Natural killer cell (primary cell): ENCODE measurements around the gene SLC25A18. TPM values are rescaled to one million over a fixed set of nuclear protein-coding genes. Genes with fewer than 3 reads are reported as not detected.

Experiments used
- ATAC-seq, 3 donors: fragments of 150-1000 bp in 2 of 3; fragments of 200-7000 bp in 1 of 3; cut with Tn5 transposase; 1 replicate in 1 of 3; 2 replicates in 2 of 3; pipeline ENCODE4 v1.10.0; 2021; ENCODE audit warnings: mild to moderate bottlenecking in 2 of 3, moderate library complexity in 2 of 3
- DNase-seq, 2 donors: peaks; one replicate each; pipeline versions ENCODE4 v3.0.0 to v3.0.0-alpha.2; 2013 to 2021; ENCODE audit warnings: mixed read lengths in 1 of 2
- H3K27ac ChIP-seq: one replicate; pipeline ENCODE4 v1.5.1; 2013; ENCODE audit warnings: mild to moderate bottlenecking, low read length
- H3K27me3 ChIP-seq: one replicate; pipeline ENCODE4 v1.6.1; 2013; ENCODE audit warnings: low read length; ENCODE audit not compliant: control insufficient read depth, insufficient read depth
- H3K36me3 ChIP-seq: one replicate; pipeline ENCODE4 v1.6.1; 2013; ENCODE audit warnings: low read length; ENCODE audit not compliant: control insufficient read depth, insufficient read depth
- H3K4me1 ChIP-seq: one replicate; pipeline ENCODE4 v1.6.1; 2013; ENCODE audit warnings: low read length; ENCODE audit not compliant: control insufficient read depth, insufficient read depth
- H3K4me3 ChIP-seq: one replicate; pipeline ENCODE4 v1.5.1; 2013; ENCODE audit warnings: low read length
- H3K9me3 ChIP-seq: one replicate; pipeline ENCODE4 v1.6.1; 2013; ENCODE audit warnings: low read length; ENCODE audit not compliant: control insufficient read depth, insufficient read depth
- H3K27ac Mint-ChIP-seq, 2 donors: one replicate each; pipeline ENCODE4 v1.8.0; 2022; ENCODE audit warnings: mild to moderate bottlenecking in 2 of 2, mixed read lengths in 2 of 2, moderate library complexity in 1 of 2
- H3K27me3 Mint-ChIP-seq, 2 donors: one replicate each; pipeline ENCODE4 v1.8.0; 2022; ENCODE audit warnings: low read depth in 2 of 2, mixed read lengths in 2 of 2
- H3K36me3 Mint-ChIP-seq: one replicate; pipeline ENCODE4 v1.8.0; 2022; ENCODE audit warnings: mixed read lengths
- H3K4me1 Mint-ChIP-seq, 2 donors: one replicate each; pipeline ENCODE4 v1.8.0; 2022; ENCODE audit warnings: mixed read lengths in 2 of 2
- H3K4me3 Mint-ChIP-seq: one replicate; pipeline ENCODE4 v1.8.0; 2022; ENCODE audit warnings: mild to moderate bottlenecking, moderate library complexity, mixed read lengths
- H3K9me3 Mint-ChIP-seq, 2 donors: one replicate each; pipeline ENCODE4 v1.8.0; 2022; ENCODE audit warnings: mixed read lengths in 2 of 2
- WGBS: methylation state at CpG from one replicate; pipeline ENCODE4 v1.1.7; 2013; ENCODE audit warnings: missing lambda C conversion rate; ENCODE audit not compliant: insufficient coverage; 5-methylcytosine and 5-hydroxymethylcytosine counted together
- intact Hi-C: fragments of 100-400 bp; cut with micrococcal nuclease; formaldehyde crosslinking; loops from one replicate; pipeline ENCODE4 v1.14.2; 2022
- total RNA-seq, 4 donors: library from RNA; stranded (reverse); fragments of 120-200 nt in 1 of 4; gene quantifications; one replicate each; pipeline versions ENCODE4 v1.2.3 to v1.2.4, GENCODE V29; 2013 to 2022
- TF ChIP-seq, protein P1 (sequence below): fragments of 200-600 bp; IDR thresholded peaks from one replicate; pipeline ENCODE4 v1.8.0; 2022; ENCODE audit warnings: antibody characterized with exemption

The SLC25A18 gene
- total RNA-seq, 3 donors from 2014 or later (not counting 1 experiment from before 2014, with no cell fraction given), result not detected

DNA sequence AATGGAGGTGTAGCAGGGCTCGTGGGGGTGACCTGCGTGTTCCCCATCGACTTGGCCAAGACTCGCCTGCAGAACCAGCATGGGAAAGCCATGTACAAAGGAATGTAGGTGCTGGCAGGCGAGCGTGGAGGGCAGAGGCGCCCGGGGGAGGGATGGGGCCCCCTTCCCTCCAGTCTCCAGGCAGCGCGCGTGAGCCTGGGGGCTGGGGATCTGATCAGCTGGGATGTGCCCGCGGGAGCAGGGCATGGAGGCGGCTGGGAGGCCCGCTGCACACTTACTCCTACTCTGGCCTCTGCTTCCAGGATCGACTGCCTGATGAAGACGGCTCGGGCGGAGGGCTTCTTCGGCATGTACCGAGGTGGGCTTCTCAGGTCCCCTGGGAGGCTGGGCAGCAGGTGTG lies 17.8 kb downstream of the SLC25A18 start:
- H3K4me3 Mint-ChIP-seq, result no peak overlapping the region
- H3K36me3 ChIP-seq, result no peaks in the 10 kb centered on the region
- H3K27me3 Mint-ChIP-seq, result peaks cover 0 to 3% of the 10 kb centered on the region in 2 donors
- intact Hi-C loops, result no loop called here
- 83% methylated on average over 21 of the region's 21 CpGs for WGBS
- TF ChIP-seq, protein P1, sequence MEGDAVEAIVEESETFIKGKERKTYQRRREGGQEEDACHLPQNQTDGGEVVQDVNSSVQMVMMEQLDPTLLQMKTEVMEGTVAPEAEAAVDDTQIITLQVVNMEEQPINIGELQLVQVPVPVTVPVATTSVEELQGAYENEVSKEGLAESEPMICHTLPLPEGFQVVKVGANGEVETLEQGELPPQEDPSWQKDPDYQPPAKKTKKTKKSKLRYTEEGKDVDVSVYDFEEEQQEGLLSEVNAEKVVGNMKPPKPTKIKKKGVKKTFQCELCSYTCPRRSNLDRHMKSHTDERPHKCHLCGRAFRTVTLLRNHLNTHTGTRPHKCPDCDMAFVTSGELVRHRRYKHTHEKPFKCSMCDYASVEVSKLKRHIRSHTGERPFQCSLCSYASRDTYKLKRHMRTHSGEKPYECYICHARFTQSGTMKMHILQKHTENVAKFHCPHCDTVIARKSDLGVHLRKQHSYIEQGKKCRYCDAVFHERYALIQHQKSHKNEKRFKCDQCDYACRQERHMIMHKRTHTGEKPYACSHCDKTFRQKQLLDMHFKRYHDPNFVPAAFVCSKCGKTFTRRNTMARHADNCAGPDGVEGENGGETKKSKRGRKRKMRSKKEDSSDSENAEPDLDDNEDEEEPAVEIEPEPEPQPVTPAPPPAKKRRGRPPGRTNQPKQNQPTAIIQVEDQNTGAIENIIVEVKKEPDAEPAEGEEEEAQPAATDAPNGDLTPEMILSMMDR, result no peak
- no peaks in the 10 kb centered on the region for H3K4me1 Mint-ChIP-seq
- H3K9me3 ChIP-seq, result no peaks in the 10 kb centered on the region
- no peak overlapping the region for H3K4me3 ChIP-seq
- H3K36me3 Mint-ChIP-seq, result no peaks in the 10 kb centered on the region
- no peaks in the 10 kb centered on the region for H3K9me3 Mint-ChIP-seq
- H3K27ac ChIP-seq, result no peak overlapping the region
- DNase-seq (no peak), ATAC-seq (no peak)
- no peaks in the 10 kb centered on the region for H3K27me3 ChIP-seq
- no peak overlapping the region for H3K27ac Mint-ChIP-seq
- H3K4me1 ChIP-seq, result no peaks in the 10 kb centered on the region

DNA sequence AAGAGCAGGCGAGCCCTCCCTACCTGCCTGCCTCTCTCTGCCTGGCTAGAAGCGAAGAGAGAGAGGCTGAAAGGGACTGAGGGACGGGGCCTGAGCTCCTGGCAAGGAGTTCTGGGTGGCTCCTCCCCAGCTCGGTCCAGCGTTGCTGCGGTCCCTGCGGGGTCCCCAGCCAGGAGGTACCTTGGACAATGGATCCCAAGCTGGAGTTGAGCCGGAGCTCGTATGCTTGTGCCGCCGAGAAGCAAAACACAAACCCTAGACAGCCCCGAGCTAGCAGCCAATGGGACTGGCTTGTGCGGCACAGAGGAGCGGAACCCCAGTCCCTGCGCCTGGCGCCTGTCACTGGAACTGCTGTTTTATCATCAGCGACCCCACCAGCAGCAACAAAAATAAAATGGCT lies 18.3 kb downstream of the SLC25A18 start:
- ATAC-seq, result no peak
- Mint-ChIP-seq H3K4me1 (no peaks in the 10 kb centered on the region), H3K4me3 (no peak overlapping the region), H3K36me3 (no peaks in the 10 kb centered on the region), H3K9me3 (no peaks in the 10 kb centered on the region), H3K27me3 (peaks cover 0 to 3% of the 10 kb centered on the region in 2 donors), H3K27ac (no peak overlapping the region)
- Histone ChIP-seq H3K36me3 (no peaks in the 10 kb centered on the region), H3K27me3 (no peaks in the 10 kb centered on the region), H3K4me3 (no peak overlapping the region), H3K9me3 (no peaks in the 10 kb centered on the region), H3K27ac (no peak overlapping the region), H3K4me1 (no peaks in the 10 kb centered on the region)
- intact Hi-C loops, result no loop called here
- TF ChIP-seq, protein P1, result no peak
- no peak for DNase-seq
- 82% methylated on average over 17 of the region's 17 CpGs for WGBS

DNA sequence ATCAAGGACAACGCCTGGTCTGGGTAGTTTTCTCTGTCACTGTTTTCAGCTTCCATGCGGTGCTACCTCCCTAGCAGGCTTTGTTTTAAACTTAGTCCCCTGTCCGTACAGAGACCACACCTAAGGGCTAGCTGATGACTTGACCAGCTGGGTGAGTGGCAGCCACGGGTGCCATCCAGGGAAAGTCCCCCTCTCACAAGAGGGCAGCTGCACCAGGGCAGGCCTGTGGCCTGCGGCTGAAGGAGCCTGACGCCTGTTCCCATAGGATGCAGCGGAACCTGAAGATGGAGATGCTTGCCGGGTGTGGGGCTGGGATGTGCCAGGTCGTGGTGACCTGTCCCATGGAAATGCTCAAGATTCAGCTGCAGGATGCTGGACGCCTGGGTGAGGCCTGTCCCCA lies 19.9 kb downstream of the SLC25A18 start:
- 89% methylated on average over 10 of the region's 10 CpGs for WGBS
- H3K27ac ChIP-seq, result no peak overlapping the region
- intact Hi-C loops, result no loop called here
- H3K4me1 ChIP-seq, result no peaks in the 10 kb centered on the region
- TF ChIP-seq, protein P1, result no peak
- no peaks in the 10 kb centered on the region for H3K36me3 Mint-ChIP-seq
- H3K9me3 Mint-ChIP-seq, result no peaks in the 10 kb centered on the region
- H3K9me3 ChIP-seq, result no peaks in the 10 kb centered on the region
- H3K27me3 Mint-ChIP-seq, result peaks cover 0 to 3% of the 10 kb centered on the region in 2 donors
- DNase-seq (no peak), ATAC-seq (no peak)
- no peaks in the 10 kb centered on the region for H3K36me3 ChIP-seq
- no peaks in the 10 kb centered on the region for H3K27me3 ChIP-seq
- H3K4me3 Mint-ChIP-seq, result no peak overlapping the region
- H3K4me3 ChIP-seq, result no peak overlapping the region
- H3K27ac Mint-ChIP-seq, result no peak overlapping the region
- no peaks in the 10 kb centered on the region for H3K4me1 Mint-ChIP-seq

DNA sequence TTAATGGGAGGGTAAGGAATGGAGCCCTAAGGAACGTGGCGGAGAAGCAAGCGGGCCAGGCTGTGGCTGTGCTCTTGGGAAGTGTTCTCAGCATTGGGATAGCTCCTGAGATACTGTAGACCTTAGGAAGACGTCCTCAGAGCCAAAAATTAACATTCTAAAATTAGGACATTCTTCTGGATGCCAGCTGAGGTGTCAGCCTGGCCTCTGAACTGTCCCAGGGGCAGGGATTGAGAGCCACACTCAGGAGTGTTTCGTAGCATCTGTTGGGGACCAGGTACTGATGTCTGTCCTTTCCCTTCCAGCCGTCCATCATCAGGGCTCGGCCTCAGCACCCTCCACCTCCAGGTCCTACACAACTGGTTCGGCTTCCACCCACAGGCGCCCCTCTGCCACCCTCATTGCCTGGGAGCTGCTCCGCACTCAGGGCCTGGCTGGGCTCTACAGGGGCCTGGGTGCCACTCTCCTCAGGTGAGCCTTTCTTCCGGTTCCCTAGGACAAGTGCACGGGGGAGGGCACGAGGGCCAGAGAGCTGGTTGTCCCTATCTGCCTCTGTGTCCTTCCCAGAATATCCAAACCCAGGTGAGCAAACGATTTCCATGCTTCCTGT lies 23.6 kb downstream of the SLC25A18 start:
- Histone ChIP-seq H3K36me3 (peaks cover 13% of the 10 kb centered on the region), H3K27me3 (no peaks in the 10 kb centered on the region), H3K4me3 (no peak overlapping the region), H3K4me1 (no peaks in the 10 kb centered on the region), H3K9me3 (no peaks in the 10 kb centered on the region), H3K27ac (no peak overlapping the region)
- Mint-ChIP-seq H3K9me3 (no peaks in the 10 kb centered on the region), H3K4me3 (no peak overlapping the region), H3K27ac (no peak overlapping the region), H3K4me1 (no peaks in the 10 kb centered on the region), H3K27me3 (peaks cover 0 to 3% of the 10 kb centered on the region in 2 donors), H3K36me3 (no peaks in the 10 kb centered on the region)
- TF ChIP-seq, protein P1, result no peak
- DNase-seq (no peak), ATAC-seq (no peak)
- intact Hi-C loops, result no loop called here
- WGBS, result 93% methylated on average over 14 of the region's 14 CpGs
